Muscle of arm (tissue), 12 donors: ENCODE measurements around the gene TMEM252. TPM values are rescaled to one million over a fixed set of nuclear protein-coding genes. Genes with fewer than 3 reads are reported as not detected.

Source experiments
- DNase-seq: peaks from one replicate; pipeline ENCODE4 v3.0.0-alpha.2; 2013
- polyA plus RNA-seq, 12 donors: library from polyadenylated mRNA; unstranded; fragments of 120-200 nt; gene quantifications; one replicate each; pipeline ENCODE4 v1.2.1, GENCODE V29; 2013; ENCODE audit not compliant: insufficient read length in 12 of 12

The TMEM252 gene
- polyA plus RNA-seq, 12 donors = 0.92 to 2.2 (median 1.5) TPM; not detected in 2

DNA sequence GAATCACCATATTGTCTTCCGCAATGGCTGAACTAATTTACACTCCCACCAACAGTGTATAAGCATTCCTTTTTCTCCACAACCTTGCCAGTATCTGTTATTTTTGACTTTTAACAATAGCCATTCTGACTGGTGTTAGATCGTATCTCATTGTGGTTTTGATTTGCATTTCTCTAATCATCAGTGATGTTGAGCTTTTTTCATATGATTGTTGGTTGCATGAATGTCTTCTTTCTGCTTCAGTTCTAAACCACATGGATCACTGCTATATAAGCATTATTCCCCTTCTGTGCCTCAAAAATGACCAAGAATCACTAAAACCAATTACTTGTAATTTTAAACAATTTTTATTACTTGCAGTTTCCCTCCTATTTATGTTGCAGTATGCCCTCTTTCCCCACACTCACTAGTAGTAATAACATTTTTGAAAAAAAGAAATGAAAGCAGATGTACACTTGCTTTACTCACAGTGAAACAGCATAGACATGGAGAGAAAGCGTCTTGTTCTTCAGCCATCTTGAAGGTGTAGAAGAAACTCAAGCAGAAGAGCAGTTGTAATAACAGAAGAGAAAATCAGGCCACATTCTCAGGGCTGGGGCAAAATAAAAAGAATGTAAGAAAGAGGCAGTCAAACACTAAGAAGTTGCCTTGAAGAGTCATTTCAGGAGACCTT lies 4.5 kb upstream of the TMEM252 start:
- DNase-seq = no peak

DNA sequence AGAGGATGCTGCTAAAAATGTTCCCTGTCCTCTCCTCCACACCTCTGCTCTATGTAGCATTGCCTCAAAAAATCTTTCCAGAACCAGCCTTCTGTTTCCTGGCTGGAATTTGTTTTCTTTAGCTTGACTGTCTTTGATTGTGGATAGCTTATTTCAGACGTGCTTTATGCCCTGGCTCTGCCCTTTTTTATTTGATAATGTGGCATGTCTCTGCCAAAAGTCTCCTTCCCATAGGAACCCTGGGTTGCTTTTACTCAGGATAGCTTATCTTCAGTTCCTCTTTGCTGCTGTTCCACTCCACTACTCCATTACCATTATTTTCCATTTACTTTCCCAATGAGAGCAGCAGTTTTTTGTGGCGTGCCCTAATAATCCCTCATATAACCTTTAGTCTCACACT lies 885 bp upstream of the TMEM252 start:
- no peak for DNase-seq

DNA sequence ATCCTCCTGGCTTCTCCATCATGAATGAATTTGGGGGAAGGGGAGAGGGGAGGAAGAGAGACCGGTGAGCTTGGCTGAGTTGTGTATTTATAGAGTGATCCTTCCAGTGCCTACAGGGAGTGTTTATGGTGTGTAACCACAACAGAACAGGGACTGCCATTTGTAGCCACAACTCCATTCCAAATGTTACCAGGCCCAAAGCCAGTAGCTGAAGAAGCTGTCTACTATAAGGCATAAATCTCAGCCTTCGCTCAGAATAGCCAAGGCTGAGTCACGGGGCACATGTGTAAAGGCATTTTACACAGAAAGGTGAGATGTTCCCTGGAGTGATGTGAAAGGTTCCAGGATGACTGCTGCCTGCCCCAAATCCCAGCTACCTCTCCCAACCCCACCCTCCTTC lies 2.5 kb downstream of the TMEM252 start:
- DNase-seq = no peak

DNA sequence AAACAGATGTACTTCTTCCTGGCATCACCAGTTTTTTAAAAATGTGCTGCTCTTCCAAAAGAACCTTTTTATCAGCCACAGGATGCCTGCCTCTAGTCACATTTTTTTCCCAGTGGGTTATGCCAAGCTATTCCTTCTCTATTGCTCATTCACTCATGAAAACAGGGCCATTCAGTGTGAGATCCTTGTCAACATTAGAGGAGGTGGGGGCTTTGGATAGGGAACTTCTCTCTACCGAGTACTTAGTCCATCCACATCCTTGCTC lies 3.1 kb downstream of the TMEM252 start:
- no peak for DNase-seq

DNA sequence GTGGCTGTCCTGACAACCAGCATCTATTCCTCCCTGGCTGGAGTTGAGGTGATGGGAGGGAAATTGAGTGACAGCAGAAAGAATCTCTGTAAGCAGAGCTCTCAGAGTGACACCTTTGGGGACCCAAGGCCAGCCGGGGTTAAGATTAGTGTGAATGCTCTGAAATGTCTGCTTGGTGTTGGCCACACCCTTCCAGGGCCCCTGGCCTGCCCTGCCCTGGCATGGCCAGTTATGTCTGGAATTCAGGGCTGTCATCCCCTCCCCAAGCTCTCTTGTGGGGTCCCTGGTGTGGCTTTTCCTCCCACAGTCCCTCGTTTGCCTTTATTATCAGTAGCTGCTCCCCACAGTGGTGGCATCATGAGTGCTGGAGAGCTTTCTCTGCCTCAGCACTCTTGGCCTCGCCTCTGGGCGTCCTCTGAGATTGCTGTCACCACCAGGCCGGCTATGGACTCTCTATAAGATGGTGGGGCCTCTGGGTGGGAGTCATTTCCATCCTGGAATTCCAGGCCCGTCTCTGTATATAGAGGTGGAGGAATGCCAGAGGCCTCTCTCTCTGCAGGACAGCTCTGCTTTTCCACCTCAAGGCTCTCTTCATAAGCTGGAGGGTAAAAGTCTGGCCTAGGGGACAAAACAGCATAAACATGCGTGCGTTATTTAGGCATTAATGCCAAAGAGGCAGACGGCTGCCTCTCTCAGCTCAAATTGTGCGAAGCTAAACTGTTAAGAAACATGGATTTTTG lies 3.6 kb downstream of the TMEM252 start:
- DNase-seq = no peak

DNA sequence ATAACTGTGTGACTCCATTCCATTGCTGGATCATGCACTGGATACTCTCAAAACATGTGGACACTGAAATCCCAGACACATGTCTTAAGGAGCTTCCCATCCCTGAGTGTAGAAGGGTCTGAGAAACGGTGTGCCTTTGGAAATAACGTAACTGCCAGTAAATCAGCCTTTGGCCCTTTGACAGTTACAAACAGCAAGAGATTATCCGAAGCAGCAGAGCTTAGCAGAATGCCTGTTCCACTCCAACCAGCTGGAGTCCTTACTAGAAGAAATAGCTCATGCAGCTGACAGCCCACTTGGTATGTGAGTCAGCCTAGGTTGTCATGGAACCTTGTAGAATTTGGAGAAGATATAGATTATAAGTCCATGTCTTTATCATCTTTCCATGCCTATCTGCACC lies 7.0 kb downstream of the TMEM252 start:
- DNase-seq = no peak

DNA sequence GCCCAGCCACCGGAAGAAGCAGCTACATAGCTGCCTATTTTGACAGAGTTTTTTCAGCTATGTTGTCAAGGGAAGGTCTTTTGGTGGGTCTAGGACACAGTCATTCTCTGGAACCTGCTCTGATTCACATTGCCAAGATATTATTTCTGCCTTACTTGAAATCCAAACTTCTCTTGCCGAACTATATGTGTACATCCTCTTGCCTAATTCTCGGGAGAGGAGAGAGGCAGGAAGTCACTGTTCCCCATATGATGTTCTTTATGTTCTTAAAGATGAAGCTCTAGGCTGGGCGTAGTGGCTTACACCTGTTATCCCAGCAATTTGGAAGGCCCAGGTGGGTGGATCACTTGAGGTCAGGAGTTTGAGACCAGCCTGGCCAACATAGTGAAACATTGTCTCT lies 8.6 kb downstream of the TMEM252 start:
- no peak for DNase-seq

DNA sequence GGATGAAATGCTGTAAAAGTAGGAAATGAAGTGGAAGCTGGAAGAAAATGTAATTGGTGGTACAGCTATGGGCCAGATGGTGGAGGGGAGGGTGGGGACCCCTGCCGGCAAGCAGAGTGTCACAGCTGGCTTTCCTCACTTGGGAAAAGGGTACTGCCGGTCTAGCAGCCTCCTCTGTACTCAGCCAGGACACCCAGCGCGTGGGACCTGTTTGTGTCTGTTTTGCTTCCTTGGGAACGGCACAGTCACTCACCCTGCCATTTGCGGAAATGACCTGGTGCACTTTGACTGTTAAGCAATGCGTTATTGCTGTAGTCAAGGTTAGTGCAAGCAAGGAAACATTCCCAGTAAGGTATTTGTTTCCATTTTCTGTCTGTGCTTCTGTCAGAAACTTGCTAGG lies 10.1 kb downstream of the TMEM252 start:
- no peak for DNase-seq

DNA sequence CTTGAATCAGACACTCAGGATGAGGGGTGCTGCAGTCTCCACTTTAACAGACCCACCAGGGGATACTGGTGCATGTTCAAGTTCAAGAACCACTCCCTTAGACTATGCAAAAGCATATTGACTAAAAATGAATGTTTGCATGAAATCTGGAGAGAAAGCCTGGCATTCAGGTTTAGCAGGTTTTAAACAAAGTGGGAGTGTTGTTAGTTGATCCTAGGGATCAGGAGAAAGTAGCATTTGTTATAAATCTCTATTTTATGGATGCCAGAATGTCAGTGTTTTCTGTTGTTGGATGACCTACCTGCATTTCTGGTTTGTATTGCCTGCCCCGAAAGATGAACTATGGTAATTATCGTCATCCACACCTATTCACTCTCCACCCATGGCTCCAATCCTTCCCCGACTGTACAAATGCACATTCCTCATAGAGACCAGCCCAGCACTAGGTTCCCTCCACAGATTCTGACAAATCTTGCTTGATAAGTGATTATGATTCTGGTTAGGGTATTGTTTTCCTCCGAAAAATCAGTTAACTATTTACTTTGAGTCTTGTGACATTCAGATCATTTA lies 17.2 kb downstream of the TMEM252 start:
- no peak for DNase-seq

DNA sequence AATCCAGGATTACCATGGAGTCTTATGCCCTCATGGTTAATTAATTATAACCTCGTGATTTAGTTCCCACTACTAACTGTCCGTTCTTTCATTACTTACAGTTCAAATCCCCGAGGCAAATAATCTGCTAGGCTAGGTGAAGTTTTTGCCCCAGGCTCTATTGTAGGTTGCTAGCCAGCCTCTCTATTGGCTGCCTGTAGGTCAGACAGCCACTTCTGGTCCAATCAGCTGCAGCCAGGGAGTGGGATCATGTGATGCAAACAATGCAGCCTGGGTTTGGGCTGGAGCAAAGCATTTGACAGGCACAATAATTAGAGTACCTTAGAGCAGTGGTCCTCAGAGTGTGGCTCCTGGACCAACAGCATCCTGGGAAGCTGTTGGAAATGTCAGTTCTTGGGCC lies 17.7 kb downstream of the TMEM252 start:
- DNase-seq = no peak

DNA sequence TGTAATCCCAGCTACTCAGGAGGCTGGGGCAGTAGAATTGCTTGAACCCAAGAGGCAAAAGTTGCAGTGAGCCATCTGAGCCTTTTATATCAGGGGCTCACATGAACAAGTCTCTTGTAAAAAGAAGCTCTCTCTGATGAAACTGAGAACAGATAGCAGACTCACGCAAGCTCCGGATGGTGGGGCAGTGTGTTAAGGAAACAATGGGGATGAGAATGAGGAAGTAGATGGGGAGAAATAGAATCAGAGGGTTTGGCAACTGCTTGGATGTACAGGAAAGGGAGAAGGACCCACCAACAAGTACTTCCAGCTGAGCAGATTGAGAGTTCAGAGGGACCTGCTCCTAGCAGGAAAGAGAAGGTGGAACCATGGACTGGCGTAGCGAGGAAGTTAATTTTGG lies 18.6 kb downstream of the TMEM252 start:
- no peak for DNase-seq

DNA sequence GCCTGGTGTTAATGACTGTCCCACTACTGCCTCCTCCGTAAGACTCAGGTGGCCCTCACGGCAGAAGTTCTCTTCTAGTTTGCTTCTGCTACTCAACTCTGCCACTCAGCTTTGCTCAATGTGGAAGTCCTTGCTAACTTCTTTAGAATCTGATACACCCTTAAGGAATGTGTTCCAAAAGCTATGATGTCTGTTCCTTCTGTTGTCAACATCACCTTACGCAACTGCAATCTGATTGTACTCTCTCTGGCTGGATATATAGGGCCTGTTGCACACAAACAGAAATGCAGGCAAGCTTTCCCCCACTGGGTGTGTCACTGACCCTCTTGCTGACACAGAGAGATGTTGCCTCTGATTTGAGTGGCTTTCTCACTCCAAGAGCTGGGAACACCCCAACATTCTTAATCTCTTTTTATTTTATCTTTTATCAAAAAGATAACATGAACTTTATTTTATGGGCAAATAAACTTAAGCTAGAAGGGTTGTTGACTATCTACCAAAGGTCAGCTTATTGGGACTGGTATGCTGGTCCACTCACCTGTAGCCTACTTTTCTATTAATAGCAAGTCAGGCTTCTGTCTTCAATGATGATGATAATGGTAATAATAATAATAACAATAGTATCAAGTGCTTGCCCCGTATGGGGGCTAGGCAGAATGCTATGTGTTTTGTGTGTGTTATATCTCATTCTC lies 25.2 kb downstream of the TMEM252 start:
- no peak for DNase-seq

DNA sequence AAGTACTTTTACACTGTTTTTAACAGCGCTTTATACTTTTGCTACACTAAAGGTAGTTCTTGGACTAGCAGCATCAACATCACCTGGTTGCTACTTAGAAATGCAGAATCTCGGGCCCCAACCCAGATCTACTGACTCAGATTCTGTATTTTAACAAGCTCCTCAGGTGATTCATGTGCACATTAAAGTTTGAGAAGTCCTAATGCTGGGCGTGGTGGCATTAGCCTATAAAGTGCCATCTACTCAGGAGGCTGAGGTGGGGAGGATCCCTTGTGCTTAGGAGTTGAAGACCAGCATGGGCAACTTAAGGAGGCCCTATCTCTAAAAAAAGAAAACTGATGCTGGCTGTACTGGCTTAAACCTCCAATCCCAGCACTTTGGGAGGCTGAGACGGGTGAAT lies 26.7 kb downstream of the TMEM252 start:
- DNase-seq = no peak

DNA sequence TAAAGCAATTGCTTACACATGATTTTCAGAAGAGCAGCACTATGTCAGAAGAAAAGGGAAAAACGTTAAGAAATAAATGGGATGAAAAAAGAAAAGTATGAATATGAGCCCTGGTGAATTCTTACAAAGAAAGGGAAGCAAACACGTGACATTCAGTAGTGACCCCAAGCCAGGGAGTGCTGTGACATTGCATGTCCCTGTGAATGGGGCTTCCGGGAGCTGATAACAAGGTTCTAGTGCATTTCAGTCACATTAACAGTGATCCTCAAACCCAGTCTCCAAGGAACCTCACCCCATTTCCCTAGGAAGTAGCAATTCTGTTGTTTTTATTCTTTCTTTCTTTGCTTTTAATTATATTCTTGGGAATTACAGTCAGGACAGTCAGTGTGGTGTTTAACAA lies 27.3 kb downstream of the TMEM252 start:
- no peak for DNase-seq

DNA sequence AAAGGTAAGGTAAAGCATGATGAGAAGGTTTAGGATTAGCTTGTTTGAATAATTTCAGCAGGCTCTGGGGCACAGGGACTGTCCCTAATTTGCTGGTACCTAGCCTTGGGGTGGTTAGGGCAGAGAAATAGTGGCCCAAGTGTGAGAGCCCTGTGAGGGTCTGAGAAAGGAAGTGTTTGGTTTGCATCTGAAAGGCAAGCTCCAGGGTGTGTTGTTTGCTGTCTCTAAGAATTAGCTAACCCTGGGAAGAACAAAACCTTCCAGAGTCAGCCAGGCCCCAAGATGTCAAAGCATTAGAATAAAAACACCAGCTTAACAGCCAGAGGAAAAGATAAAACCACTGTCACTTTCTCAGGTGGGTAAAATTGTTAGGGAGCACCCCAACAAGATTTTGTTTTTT lies 31.0 kb downstream of the TMEM252 start:
- DNase-seq = no peak

DNA sequence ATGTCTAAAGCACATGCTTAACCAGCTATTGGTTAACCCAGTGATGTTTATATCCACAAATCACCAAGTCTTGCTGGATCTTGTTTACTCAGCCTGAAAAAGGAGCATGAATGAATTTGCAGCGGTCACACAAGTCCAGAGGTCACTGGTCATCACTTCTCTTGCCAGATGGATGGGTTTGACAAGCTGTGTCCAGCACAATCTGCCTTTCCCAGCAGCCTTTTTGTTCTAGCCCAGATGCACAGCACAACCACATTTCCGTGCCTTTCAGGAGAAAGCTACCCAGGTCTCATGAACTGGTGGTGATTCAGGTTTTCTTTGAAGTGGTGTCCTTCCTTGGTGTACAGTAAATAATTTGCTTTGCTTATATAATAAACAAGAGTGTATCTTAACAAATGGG lies 32.1 kb downstream of the TMEM252 start:
- no peak for DNase-seq

DNA sequence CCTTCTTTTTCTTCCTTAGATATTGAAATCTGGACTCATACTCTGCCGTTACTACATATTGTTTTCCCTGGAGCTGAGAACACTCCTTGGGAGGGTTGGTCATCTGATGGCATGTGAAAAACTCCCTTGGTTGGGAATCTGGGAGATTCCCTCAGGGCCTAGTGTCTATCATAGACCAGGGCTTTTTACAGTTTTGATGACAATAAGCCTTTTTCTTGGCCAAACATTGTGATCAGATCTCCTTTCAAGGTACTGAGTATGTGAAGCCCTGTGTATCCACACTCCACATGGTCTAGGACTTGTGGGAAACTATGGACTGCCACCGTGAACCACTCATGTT lies 32.9 kb downstream of the TMEM252 start:
- no peak for DNase-seq

DNA sequence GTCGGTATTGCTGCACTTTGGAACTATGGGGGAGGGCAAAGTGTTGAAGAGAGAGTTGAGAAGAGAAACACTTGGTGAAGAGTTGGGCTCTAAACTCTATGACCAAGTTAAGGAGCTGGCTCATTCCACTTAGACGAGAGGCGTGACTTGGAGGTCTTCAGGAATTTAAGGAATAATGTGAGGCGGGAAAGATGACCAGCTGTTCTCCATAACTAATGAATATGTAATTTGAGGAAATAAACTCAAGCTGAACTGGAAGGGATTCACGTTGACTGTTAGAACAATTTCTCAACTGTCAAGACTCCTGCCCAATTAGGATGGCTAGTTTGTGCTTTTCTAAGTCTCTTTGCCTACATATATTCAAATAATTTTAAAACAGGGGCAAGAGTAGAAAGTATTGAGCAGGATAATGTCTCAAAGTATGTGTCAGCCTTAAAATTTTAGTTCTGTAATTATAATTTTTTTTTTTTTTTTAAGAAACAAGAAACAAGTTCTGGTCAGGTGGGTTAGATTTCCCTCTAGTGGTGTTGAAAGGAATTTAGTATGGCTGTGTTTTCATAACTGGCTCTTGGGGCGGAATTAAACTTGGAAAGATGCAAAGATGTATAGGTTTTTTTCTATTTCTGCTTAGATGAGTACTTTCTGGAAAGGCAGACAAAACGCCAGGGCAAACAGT lies 33.4 kb downstream of the TMEM252 start:
- no peak for DNase-seq

DNA sequence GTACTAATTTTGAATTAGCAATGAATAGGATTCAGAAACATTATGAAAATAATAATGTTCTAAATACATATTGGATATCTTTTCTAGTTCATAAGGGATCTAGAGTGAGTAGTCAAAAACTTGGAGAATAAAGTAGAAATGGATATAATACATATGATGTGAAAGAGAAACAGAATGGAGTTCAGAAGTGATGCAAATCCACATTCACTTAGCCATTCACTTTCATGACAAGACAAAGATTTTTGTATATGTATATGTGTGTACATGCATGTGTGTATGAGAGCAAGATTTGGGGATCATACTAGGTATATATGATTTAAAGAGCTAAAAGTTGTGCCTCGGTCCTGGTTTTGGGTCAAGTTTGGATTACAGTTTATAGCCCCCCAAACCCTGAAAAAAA lies 34.1 kb downstream of the TMEM252 start:
- no peak for DNase-seq

DNA sequence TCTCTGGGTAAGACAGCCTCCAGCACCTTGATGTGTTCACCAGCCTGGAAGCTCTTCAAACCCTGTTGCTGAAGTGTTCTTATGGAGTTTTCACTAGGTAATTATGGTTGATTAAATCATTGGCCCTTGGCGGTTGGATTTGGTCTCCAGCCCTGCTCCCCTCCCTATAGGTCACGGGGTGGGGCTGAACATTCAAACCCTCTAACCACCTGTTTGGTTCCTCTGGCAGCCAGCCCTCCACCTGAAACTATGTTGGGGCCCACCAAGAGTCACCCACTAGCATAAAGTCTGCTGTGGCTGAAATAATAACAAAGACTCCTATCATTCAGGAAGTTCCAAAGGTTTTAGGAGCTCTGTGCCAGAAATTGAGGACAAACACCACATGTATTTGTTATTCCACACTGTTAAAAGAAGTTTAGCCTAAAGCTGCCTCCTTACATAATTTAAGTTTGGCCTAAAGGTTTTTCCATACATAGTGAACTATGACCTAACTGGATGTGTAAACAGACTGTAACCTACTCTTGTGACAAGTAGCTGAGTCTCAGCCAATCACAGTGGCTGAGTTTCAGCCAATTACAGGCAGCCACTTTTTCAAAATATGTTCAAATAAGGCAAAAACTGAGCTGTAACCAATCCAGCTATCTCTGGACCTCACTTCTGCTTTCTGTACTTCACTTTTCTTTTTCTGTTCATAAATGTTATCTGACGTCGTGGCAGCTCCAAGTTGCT lies 34.8 kb downstream of the TMEM252 start:
- DNase-seq = no peak

DNA sequence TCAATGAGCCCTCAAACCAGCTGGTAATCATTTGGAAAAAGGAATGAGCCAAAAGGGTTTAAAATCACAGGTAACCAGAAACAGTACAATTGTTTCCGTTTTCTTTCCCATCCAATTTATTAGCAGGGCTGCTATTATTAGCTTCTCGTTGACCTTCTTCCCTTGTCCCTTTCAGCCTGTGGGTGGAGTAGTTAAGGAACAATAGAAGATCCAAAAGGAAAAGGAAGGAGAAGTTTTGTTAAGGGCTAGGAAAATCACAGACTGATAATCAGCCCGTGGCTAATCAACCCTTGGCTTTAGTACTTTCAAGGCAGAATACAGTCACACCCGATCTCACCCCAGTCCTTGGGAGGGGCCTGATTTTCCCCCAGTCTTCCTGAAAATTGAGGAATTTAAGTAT lies 38.4 kb downstream of the TMEM252 start:
- DNase-seq = no peak
